Stimulated activated CD8-positive, alpha-beta memory T cell treated with anti-CD3 and anti-CD28 coated beads, Interleukin-4, amount 100 ng/mL, for 48 hours (primary cell): ENCODE results near the gene PRKX.
"Not testable (repeated sequence)": the region's sequence is repeated elsewhere in the genome, so short reads cannot be mapped to it uniquely, and the experiment has no call there.

ENCODE experiments used
- DNase-seq: peaks from one replicate; pipeline ENCODE4 v3.0.0-alpha.2; 2020

The PRKX gene

GRCh38 chrX:3707673-3708274 is 5.7 kb downstream of the PRKX start:
- not testable (repeated sequence) for DNase-seq

- no peak for DNase-seq
Observed at GRCh38 chrX:3706481-3706880, 7.0 kb downstream of the PRKX start.

GRCh38 chrX:3703251-3703650 is 10.2 kb downstream of the PRKX start:
- not testable (repeated sequence) for DNase-seq

- not testable (repeated sequence) for DNase-seq
Observed at GRCh38 chrX:3702095-3702494, 11.4 kb downstream of the PRKX start.

GRCh38 chrX:3701445-3701928 is 12.0 kb downstream of the PRKX start:
- DNase-seq = not testable (repeated sequence)

- DNase-seq = no peak
Observed at GRCh38 chrX:3699821-3700381, 13.5 kb downstream of the PRKX start.

- no peak for DNase-seq
Observed at GRCh38 chrX:3697701-3698279, 15.7 kb downstream of the PRKX start.

GRCh38 chrX:3697220-3697684 is 16.2 kb downstream of the PRKX start:
- no peak for DNase-seq

GRCh38 chrX:3695536-3695935 is 17.9 kb downstream of the PRKX start:
- no peak for DNase-seq

GRCh38 chrX:3690140-3690539 is 23.3 kb downstream of the PRKX start:
- DNase-seq = no peak

- not testable (repeated sequence) for DNase-seq
Observed at GRCh38 chrX:3683236-3683635, 30.2 kb downstream of the PRKX start.

GRCh38 chrX:3680459-3680858 is 33.0 kb downstream of the PRKX start:
- no peak for DNase-seq

- no peak for DNase-seq
Observed at GRCh38 chrX:3679669-3680068, 33.8 kb downstream of the PRKX start.

- no peak for DNase-seq
Observed at GRCh38 chrX:3678328-3678727, 35.1 kb downstream of the PRKX start.

GRCh38 chrX:3674881-3675280 is 38.6 kb downstream of the PRKX start:
- DNase-seq = no peak

- DNase-seq = no peak
Observed at GRCh38 chrX:3669841-3670475, 43.5 kb downstream of the PRKX start.

- DNase-seq = no peak
Observed at GRCh38 chrX:3666975-3667374, 46.5 kb downstream of the PRKX start.

GRCh38 chrX:3664921-3665320 is 48.5 kb downstream of the PRKX start:
- DNase-seq = no peak

GRCh38 chrX:3663576-3664250 is 49.7 kb downstream of the PRKX start:
- not testable (repeated sequence) for DNase-seq

- no peak for DNase-seq
Observed at GRCh38 chrX:3659761-3660160, 53.7 kb downstream of the PRKX start.

- no peak for DNase-seq
Observed at GRCh38 chrX:3655181-3655580, 58.3 kb downstream of the PRKX start.

GRCh38 chrX:3653111-3653510 is 60.3 kb downstream of the PRKX start:
- DNase-seq = no peak

GRCh38 chrX:3651277-3651676 is 62.2 kb downstream of the PRKX start:
- no peak for DNase-seq
